Measurements from ENCODE around the gene LRRK1.

DNA sequence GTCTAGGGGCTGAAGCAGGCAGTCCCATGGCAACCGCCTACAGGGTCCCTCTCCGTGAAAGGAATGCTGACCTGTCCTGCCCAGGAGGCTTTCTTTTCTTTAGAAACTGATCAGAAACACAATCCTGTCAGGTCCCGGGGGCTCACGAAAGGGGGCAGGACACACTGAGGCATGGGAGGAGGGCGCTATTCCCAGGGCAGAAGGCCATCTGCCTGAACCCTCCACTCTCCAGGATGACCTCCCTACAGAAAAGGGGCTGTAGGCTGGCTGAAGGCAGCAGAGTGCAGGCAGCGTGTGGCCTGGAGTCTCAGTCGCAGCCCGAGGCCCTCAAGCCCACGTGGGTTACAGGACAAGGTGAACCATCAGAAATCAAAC lies 18.4 kb upstream of the LRRK1 start:
- TF ChIP-seq, protein P1, sequence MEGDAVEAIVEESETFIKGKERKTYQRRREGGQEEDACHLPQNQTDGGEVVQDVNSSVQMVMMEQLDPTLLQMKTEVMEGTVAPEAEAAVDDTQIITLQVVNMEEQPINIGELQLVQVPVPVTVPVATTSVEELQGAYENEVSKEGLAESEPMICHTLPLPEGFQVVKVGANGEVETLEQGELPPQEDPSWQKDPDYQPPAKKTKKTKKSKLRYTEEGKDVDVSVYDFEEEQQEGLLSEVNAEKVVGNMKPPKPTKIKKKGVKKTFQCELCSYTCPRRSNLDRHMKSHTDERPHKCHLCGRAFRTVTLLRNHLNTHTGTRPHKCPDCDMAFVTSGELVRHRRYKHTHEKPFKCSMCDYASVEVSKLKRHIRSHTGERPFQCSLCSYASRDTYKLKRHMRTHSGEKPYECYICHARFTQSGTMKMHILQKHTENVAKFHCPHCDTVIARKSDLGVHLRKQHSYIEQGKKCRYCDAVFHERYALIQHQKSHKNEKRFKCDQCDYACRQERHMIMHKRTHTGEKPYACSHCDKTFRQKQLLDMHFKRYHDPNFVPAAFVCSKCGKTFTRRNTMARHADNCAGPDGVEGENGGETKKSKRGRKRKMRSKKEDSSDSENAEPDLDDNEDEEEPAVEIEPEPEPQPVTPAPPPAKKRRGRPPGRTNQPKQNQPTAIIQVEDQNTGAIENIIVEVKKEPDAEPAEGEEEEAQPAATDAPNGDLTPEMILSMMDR (IDR thresholded peaks at IDR 0.05): no peak
- TF ChIP-seq POLR2A (IDR thresholded peaks at IDR 0.05): no peak
- TF ChIP-seq POLR2AphosphoS5 (IDR thresholded peaks at IDR 0.05): no peak
- TF ChIP-seq EP300 (IDR thresholded peaks at IDR 0.05): no peak

Measured in stomach (tissue), 4 donors.